Mucosa of descending colon (tissue), 3 donors: Measurements from ENCODE around the gene FBXL17. TPM values are rescaled to one million over a fixed set of nuclear protein-coding genes. Genes with fewer than 3 reads are reported as not detected.
A peak's percentile ranks its signal among the peaks of the same experiment; 100 is the strongest.

Experiments used
- ATAC-seq: fragments of 200-7000 bp; cut with Tn5 transposase; one replicate; pipeline ENCODE4 v1.9.1; 2020; ENCODE audit warnings: mild to moderate bottlenecking, moderate library complexity
- DNase-seq, 3 donors: peaks; one replicate each; pipeline ENCODE4 v3.0.0-alpha.2; 2020
- H3K36me3 ChIP-seq: fragments of 200-600 bp; one replicate; pipeline ENCODE4 v1.8.0; 2021; ENCODE audit warnings: low read depth, mild to moderate bottlenecking
- H3K4me1 ChIP-seq: fragments of 200-600 bp; one replicate; pipeline ENCODE4 v1.8.0; 2021; ENCODE audit warnings: low read depth, mild to moderate bottlenecking
- H3K4me3 ChIP-seq: fragments of 200-600 bp; one replicate; pipeline ENCODE4 v1.8.0; 2021; ENCODE audit warnings: mild to moderate bottlenecking
- H3K9me3 ChIP-seq: fragments of 200-600 bp; one replicate; pipeline ENCODE4 v1.8.0; 2021; ENCODE audit warnings: mild to moderate bottlenecking
- intact Hi-C, 2 donors: fragments of 100-400 bp; cut with DNase I in 1 of 2; cut with micrococcal nuclease in 1 of 2; formaldehyde crosslinking; loops; one replicate each; pipeline versions ENCODE4 v1.11.0 to v1.11.1; 2022; cut with DNase I, micrococcal nuclease
- total RNA-seq, 3 donors: library from RNA; stranded (reverse); fragmentation: NEBNext Ultra II Directional in 2 of 3; extraction: Animal tissue kit (Norgen Biotek cat#: 25700) in 2 of 3; gene quantifications; one replicate each; pipeline versions ENCODE4 v1.2.1 to v1.2.4, GENCODE V29; 2021 to 2023
- TF ChIP-seq, protein P1 (sequence below): fragments of 200-600 bp; IDR thresholded peaks from one replicate; pipeline ENCODE4 v1.8.0; 2022; ENCODE audit warnings: antibody characterized with exemption, mild to moderate bottlenecking
- donor health status: DM: no; HTN: no; CAD: no; lungs with moderate emphysema.
- donor health status: DM: no; HTN: no; CAD: no.
- donor health status: DM: no; HTN: yes; CAD: no.

FBXL17 gene
- total RNA-seq, 3 donors from 2014 or later, result 22.8 to 25.6 (median 23.8) TPM

DNA sequence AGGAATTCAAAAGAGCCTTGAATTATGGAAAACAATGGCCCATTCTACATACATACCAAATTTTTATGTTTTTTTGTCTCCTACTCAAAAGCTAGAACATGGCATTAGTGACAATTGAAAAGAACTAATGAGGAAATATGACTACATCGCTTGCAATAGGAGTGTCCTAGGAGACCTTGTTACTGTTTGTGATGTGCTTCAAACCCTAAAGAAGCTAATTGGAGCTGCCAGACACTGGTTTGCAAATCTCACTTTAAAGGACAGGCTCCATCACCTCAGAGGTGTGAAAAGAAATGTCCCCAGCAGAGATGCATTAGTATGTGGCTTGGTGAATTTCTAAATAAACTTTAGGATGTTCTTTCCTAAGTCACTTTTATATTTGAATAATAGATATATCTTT is 356.9 kb downstream of the FBXL17 start:
- Histone ChIP-seq H3K4me3 (no peak overlapping the region), H3K9me3 (no peaks in the 10 kb centered on the region), H3K4me1 (no peaks in the 10 kb centered on the region), H3K36me3 (no peaks in the 10 kb centered on the region)
- DNase-seq (no peak), ATAC-seq (no peak)
- intact Hi-C loops, result no loop called here
- TF ChIP-seq, protein P1, sequence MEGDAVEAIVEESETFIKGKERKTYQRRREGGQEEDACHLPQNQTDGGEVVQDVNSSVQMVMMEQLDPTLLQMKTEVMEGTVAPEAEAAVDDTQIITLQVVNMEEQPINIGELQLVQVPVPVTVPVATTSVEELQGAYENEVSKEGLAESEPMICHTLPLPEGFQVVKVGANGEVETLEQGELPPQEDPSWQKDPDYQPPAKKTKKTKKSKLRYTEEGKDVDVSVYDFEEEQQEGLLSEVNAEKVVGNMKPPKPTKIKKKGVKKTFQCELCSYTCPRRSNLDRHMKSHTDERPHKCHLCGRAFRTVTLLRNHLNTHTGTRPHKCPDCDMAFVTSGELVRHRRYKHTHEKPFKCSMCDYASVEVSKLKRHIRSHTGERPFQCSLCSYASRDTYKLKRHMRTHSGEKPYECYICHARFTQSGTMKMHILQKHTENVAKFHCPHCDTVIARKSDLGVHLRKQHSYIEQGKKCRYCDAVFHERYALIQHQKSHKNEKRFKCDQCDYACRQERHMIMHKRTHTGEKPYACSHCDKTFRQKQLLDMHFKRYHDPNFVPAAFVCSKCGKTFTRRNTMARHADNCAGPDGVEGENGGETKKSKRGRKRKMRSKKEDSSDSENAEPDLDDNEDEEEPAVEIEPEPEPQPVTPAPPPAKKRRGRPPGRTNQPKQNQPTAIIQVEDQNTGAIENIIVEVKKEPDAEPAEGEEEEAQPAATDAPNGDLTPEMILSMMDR, result no peak

GRCh38 chr5:108016101-108016500 is 365.8 kb downstream of the FBXL17 start:
- intact Hi-C loops, result no loop called here
- ATAC-seq (no peak), DNase-seq (no peak)
- TF ChIP-seq, protein P1, result no peak
- Histone ChIP-seq H3K36me3 (no peaks in the 10 kb centered on the region), H3K4me1 (no peaks in the 10 kb centered on the region), H3K9me3 (no peaks in the 10 kb centered on the region), H3K4me3 (no peak overlapping the region)

- intact Hi-C loops, result no loop called here
- DNase-seq (no peak), ATAC-seq (no peak)
- Histone ChIP-seq H3K4me3 (no peak overlapping the region), H3K9me3 (no peaks in the 10 kb centered on the region), H3K36me3 (no peaks in the 10 kb centered on the region), H3K4me1 (no peaks in the 10 kb centered on the region)
- TF ChIP-seq, protein P1, result no peak
Observed at GRCh38 chr5:108006791-108007190, 375.1 kb downstream of the FBXL17 start.

DNA sequence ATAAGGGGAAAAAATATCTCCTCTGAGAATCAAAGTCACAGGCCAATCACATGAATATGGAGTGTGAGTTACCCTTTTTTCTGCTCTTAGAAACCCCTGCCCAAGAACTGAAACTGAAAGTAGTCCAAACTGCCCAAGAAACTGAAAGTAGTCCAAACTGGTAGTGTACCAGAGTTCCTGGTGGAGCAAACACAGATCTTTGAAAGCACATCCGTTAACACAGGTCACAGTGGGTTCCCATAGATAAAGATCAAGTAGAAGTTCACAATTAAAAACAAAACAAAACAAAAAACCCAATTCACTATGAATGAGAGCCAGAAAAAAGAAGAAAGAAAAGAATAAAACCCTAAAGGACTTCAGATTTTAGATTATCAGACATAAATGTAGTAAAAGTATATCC is 378.7 kb downstream of the FBXL17 start:
- TF ChIP-seq, protein P1, result no peak
- Histone ChIP-seq H3K4me1 (no peaks in the 10 kb centered on the region), H3K36me3 (no peaks in the 10 kb centered on the region), H3K9me3 (no peaks in the 10 kb centered on the region), H3K4me3 (no peak overlapping the region)
- DNase-seq (peak in 1 of 3 donors; percentile 16), ATAC-seq (peak; percentile 79)
- intact Hi-C loops, result no loop called here

DNA sequence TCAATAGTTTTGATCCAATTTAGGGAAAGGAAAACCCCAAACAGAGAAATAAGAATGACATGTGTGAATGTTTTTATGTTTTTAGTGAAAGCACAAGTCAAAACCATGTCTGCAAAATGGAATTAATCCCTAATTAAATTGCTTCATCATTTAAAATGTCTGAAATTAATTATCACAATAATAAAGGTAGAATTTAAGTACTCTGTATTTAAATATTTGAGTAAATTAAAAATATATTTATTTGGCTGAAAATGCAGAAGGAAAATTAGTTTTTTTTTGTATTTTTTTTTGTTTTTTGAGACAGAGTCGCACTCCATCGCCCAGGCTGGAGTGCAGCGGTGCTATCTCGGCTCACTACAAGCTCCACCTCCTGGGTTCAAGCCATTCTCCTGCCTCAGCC is 380.7 kb downstream of the FBXL17 start:
- H3K36me3 ChIP-seq, result no peaks in the 10 kb centered on the region
- ATAC-seq (no peak), DNase-seq (no peak)
- H3K4me1 ChIP-seq, result no peaks in the 10 kb centered on the region
- TF ChIP-seq, protein P1, result no peak
- intact Hi-C loops, result no loop called here
- no peak overlapping the region for H3K4me3 ChIP-seq
- no peaks in the 10 kb centered on the region for H3K9me3 ChIP-seq

DNA sequence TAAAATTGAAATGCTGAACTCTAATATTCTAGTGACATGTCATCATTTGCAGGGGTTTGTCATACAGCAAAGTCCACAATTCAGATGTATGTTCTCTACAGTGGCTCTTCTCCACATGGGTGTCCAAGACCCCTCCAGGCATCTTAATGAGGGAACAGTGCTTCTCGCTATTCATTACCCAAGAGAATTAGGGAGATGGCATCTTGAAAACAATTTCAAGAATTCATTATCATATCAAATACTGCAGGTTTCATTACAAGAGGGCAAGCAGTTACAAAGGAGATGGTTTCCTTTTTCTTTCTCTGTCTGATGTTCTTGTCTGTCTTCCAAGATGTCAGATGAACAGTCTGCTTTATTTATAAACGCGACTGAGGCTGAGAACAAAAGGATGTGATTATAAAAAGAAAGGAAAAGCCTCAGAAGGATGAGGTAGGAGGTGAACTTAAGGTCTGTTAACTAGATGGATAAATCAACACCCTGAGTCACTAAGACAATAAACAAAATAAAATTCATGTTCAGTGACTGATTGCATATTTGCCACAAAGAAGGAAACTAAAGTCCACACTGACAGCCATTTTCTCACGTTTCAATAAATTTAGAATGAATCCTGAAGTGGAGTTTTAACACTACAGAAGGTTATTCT is 384.4 kb downstream of the FBXL17 start:
- DNase-seq (no peak), ATAC-seq (no peak)
- Histone ChIP-seq H3K36me3 (no peaks in the 10 kb centered on the region), H3K4me1 (no peaks in the 10 kb centered on the region), H3K9me3 (no peaks in the 10 kb centered on the region), H3K4me3 (no peak overlapping the region)
- intact Hi-C loops, result no loop called here
- TF ChIP-seq, protein P1, result no peak
